Ovary (tissue), 9 donors: Measurements from ENCODE around the gene GOLGA6L26. TPM values are rescaled to one million over a fixed set of nuclear protein-coding genes. Genes with fewer than 3 reads are reported as not detected.
"Not testable (repeated sequence)": the region's sequence is repeated elsewhere in the genome, so short reads cannot be mapped to it uniquely, and the experiment has no call there.

Experiments used
- DNase-seq, 5 donors: peaks; one replicate each; pipeline ENCODE4 v3.0.0-alpha.2; 2019 to 2020
- H3K27ac ChIP-seq, 2 donors: fragments of 200-600 bp; one replicate each; pipeline versions ENCODE4 v1.5.1 to v1.8.0; 2019 to 2022
- H3K27me3 ChIP-seq: fragments of 200-600 bp; one replicate; pipeline ENCODE4 v1.8.0; 2022
- H3K36me3 ChIP-seq: fragments of 200-600 bp; sonication (generic); one replicate; pipeline ENCODE4 v1.5.1; 2019
- H3K4me1 ChIP-seq: one replicate; pipeline ENCODE4 v1.8.1; 2013; ENCODE audit warnings: mild to moderate bottlenecking, moderate library complexity; ENCODE audit not compliant: insufficient read depth
- H3K4me3 ChIP-seq: fragments of 200-600 bp; sonication (generic); one replicate; pipeline ENCODE4 v1.5.1; 2017
- H3K9me3 ChIP-seq, 2 donors: fragments of 200-600 bp in 1 of 2; sonication (generic) in 1 of 2; one replicate each; pipeline versions ENCODE4 v1.5.1 to v1.8.1; 2013 to 2019; ENCODE audit warnings: mild to moderate bottlenecking in 1 of 2, moderate library complexity in 1 of 2
- EP300 ChIP-seq: sonication (generic); formaldehyde crosslinking; IDR thresholded peaks from one replicate; pipeline ENCODE4 v1.6.1; 2017; ENCODE audit warnings: antibody characterized with exemption
- POLR2A ChIP-seq: fragments of 450-650 bp; IDR thresholded peaks from one replicate; pipeline ENCODE4 v1.6.1; 2017; ENCODE audit warnings: antibody characterized with exemption, mild to moderate bottlenecking, moderate library complexity
- WGBS, 3 donors: extraction: QIAGEN DNeasy Blood & Tissue Kit in 1 of 3; methylation state at CpG; one replicate each; pipeline versions ENCODE4 v1.1.5 to v1.1.7; 2013 to 2017; 5-methylcytosine and 5-hydroxymethylcytosine counted together
- intact Hi-C, 4 donors: fragments of 100-400 bp; cut with DNase I; formaldehyde crosslinking; loops; one replicate each; pipeline versions ENCODE4 v1.11.0 to v1.15.1; 2022 to 2023
- polyA plus RNA-seq, 2 donors: library from polyadenylated mRNA; stranded (reverse); fragments of 200-250 nt in 1 of 2; fragments of 350-450 nt in 1 of 2; fragmentation: Illumina TruSeq in 1 of 2; extraction: RNeasy Lipid Tissue Mini Kit (QIAGEN cat#74804) in 1 of 2; gene quantifications; one replicate each; pipeline ENCODE4 v1.2.3, GENCODE V29; 2013 to 2014
- total RNA-seq, 7 donors: library from RNA; depleted of rRNA in 2 of 7; stranded (reverse); fragments of >200 nt in 2 of 7; fragmentation: NEBNext Ultra II Directional in 3 of 7; extraction: Animal tissue kit (Norgen Biotek cat#: 25700) in 3 of 7; gene quantifications; one replicate each; pipeline versions ENCODE4 v1.1.0 to v1.2.4, GENCODE V29; 2016 to 2023
- TF ChIP-seq, protein P1 (sequence below), 3 donors: fragments of 450-650 bp in 2 of 3; fragments of 200-600 bp in 1 of 3; IDR thresholded peaks; one replicate each; pipeline versions ENCODE4 v1.5.1 to v1.8.0; 2016 to 2022; ENCODE audit warnings: antibody characterized with exemption in 3 of 3, mild to moderate bottlenecking in 1 of 3
- donor health status: DM: no; HTN: no; CAD: no; lungs with moderate emphysema.
- donor health status: DM: no; HTN: no; CAD: no.
- donor health status: Bipolar disorder and iron deficiency.
- donor health status: DM: yes; HTN: yes; CAD: no.
- donor health status: DM: no; HTN: no; CAD: no.
- donor health status: DM: yes; HTN: yes; CAD: no.

Gene GOLGA6L26
- total and polyA plus RNA-seq, 9 donors = not detected

DNA sequence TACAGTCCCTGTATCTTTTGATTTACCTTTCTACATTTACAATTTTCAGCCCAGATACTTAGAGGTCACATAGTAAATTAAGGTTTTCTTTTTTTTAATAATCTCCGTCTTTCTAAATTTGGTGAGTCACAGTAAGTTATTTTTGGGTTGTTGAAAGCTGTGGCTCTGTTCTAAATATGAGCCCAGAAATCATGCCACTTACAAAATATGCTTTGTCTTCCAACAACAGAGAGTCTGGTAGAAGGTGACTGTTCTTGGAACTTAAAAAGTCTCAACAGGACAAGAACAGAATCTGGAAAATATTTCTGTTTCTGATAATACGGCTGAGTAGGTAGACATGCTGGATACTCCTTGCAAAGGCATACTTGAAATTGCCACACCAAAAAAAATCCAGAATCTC is 36.6 kb upstream of the GOLGA6L26 start:
- WGBS, 3 donors = 31 to 48% (median 39%) methylated on average over 2 of the region's 2 CpGs
- Histone ChIP-seq H3K36me3 (no peaks in the 10 kb centered on the region), H3K4me1 (no peaks in the 10 kb centered on the region), H3K4me3 (no peak overlapping the region), H3K27ac (no peak overlapping the region), H3K9me3 (no peaks in the 10 kb centered on the region), H3K27me3 (no peaks in the 10 kb centered on the region)
- TF ChIP-seq EP300 (no peak), POLR2A (no peak)
- TF ChIP-seq, protein P1, sequence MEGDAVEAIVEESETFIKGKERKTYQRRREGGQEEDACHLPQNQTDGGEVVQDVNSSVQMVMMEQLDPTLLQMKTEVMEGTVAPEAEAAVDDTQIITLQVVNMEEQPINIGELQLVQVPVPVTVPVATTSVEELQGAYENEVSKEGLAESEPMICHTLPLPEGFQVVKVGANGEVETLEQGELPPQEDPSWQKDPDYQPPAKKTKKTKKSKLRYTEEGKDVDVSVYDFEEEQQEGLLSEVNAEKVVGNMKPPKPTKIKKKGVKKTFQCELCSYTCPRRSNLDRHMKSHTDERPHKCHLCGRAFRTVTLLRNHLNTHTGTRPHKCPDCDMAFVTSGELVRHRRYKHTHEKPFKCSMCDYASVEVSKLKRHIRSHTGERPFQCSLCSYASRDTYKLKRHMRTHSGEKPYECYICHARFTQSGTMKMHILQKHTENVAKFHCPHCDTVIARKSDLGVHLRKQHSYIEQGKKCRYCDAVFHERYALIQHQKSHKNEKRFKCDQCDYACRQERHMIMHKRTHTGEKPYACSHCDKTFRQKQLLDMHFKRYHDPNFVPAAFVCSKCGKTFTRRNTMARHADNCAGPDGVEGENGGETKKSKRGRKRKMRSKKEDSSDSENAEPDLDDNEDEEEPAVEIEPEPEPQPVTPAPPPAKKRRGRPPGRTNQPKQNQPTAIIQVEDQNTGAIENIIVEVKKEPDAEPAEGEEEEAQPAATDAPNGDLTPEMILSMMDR (IDR thresholded peaks at IDR 0.05) = no peak
- no peak for DNase-seq
- intact Hi-C loops = no loop called here

DNA sequence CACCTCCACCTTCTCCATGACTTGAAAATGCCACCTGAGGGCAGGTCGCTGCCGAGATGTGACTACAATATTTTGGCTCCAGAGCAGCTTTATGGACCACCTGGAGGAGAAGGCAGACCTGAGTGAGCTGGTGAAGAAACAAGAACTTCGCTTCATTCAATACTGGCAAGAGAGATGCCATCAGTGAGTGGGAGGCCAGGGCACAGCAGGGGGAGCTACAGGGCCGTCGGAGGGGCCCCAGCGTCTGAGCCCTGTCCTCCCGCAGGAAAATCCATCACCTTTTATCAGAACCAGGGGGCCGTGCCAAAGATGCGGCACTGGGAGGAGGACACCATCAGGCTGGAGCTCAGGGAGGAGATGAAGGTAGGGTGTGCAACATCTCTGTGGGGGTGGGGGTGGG is 30.3 kb upstream of the GOLGA6L26 start:
- DNase-seq, H3K27me3 ChIP-seq, H3K9me3 ChIP-seq, H3K36me3 ChIP-seq, intact Hi-C loops, H3K4me3 ChIP-seq, H3K27ac ChIP-seq, H3K4me1 ChIP-seq: not testable (repeated sequence)
- 46 to 56% (median 50%) methylated on average over 3 to 5 of the region's 9 CpGs for WGBS, 3 donors

DNA sequence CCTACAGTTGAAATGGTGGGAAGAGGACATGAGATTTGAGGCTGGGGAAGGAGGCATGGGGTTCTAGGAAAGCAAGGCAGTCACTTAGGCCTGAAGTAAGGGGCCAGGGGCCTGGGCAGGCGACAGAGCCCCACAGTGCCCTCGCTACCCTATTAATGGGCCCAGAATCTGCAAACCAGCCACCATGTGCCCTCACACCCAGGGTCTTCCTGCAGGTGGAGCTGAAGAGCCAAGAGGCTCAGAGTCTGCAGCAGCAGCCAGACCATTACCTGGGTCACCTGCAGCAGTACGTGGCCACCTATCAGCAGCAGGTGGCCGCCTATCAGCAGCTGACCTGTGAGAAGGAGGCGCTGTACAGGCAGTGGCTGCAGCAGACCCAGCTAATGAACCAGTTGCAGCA is 28.6 kb upstream of the GOLGA6L26 start:
- H3K36me3 ChIP-seq, H3K9me3 ChIP-seq, intact Hi-C loops, H3K27ac ChIP-seq, H3K4me1 ChIP-seq, DNase-seq, H3K27me3 ChIP-seq, H3K4me3 ChIP-seq: not testable (repeated sequence)
- 84% methylated on average over 2 of the region's 5 CpGs; no CpG with 5 or more reads in 2 of the 3 donors for WGBS, 3 donors

DNA sequence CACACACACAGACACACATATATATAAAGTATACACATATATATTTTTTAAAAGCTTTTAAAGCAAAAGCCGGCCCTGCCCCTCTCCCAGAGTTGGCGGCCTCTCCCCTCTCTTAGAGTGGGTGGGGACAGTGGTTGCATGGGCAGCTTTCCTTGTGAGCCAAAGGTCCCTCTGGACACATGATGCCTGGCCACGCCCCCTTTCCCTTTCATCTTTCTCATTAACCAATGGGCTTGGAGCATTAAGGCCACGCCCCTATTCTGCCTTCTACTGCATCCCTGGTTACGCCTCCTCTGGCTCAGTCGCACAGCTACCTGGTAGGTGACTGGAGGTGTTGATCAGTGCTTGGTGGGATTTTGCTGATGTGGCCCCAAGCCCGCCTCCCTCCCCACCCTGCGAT is 20.5 kb upstream of the GOLGA6L26 start, which contains the start of gene GOLGA8S:
GOLGA8S (plus strand) TSS at position 301 of the 400 bp plus-strand sequence; CDS start at position 363, 62 bp downstream.
- H3K9me3 ChIP-seq, H3K27me3 ChIP-seq, H3K27ac ChIP-seq, H3K36me3 ChIP-seq, DNase-seq, H3K4me1 ChIP-seq, H3K4me3 ChIP-seq, intact Hi-C loops: not testable (repeated sequence)
- WGBS, 3 donors = no CpG with 5 or more reads among the region's 8 CpGs

DNA sequence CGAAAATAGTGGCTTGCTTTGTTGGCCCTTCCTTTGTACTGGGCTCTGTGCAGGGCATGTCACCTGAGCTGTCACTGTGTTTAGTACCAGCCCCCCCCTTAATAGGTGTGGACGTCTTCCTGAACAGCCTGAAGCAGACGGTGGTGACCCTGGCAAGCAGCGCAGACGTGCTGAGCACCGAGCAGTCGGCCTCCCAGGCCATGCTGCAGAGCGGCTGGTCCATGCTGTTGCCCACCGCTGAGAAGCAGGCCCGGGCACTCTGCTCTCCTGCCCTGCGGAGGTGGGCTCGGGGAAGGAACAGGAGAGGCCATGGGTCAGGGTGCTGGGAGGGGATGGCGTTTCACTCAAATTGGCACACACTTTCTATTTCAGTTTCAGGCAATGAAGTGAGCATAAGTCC is 22.8 kb downstream of the GOLGA6L26 start:
- H3K27me3 ChIP-seq, intact Hi-C loops, DNase-seq, H3K9me3 ChIP-seq, H3K36me3 ChIP-seq, H3K4me1 ChIP-seq, H3K27ac ChIP-seq, H3K4me3 ChIP-seq: not testable (repeated sequence)
- WGBS, 3 donors = 83 to 89% (median 86%) methylated on average over 13 of the region's 13 CpGs

DNA sequence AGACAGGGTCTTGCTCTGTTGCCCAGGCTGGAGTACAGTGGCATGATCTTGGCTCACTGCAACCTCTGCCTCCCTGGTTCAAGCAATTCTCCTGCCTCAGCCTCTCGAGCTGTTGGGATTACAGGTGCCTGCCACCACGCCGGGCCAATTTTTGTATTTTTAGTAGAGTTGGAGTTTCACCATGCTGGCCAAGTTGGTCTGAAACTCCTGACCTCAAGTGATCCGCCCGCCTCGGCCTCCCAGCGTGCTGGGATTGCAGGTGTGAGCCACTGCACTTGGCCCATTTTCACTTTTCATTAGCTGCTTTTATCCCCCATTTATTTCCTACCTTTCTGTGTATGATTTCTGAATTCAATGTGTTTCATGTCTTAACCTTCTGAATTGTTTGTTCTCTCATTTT is 28.1 kb downstream of the GOLGA6L26 start:
- H3K27ac ChIP-seq, H3K9me3 ChIP-seq, H3K4me1 ChIP-seq, H3K36me3 ChIP-seq, H3K4me3 ChIP-seq, DNase-seq, intact Hi-C loops, H3K27me3 ChIP-seq: not testable (repeated sequence)
- WGBS, 3 donors = 90 to 98% (median 94%) methylated on average over 7 of the region's 7 CpGs

DNA sequence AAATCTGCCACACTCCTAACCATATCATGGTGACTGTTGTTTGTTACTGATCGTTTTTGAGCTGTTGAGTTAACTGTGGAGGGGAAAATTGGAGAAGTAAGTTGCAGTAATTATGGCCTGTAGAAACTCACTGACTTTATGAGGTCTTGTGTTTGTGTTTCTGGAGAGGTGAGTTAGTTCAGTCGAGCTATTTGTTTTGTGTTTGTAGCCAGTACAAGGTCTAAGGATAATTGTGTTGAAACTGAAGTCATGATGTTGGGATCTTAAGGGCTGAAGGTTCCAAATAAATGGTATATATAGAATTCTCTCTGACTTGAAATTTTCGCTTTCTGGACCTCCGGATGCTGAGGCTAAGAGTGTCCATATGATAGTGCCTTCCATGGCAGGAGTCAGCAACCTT is 29.2 kb downstream of the GOLGA6L26 start:
- H3K9me3 ChIP-seq, H3K4me3 ChIP-seq, H3K4me1 ChIP-seq, H3K36me3 ChIP-seq, H3K27me3 ChIP-seq, DNase-seq, H3K27ac ChIP-seq, intact Hi-C loops: not testable (repeated sequence)
- WGBS, 3 donors = 44 to 48% (median 47%) methylated on average over 4 of the region's 4 CpGs

DNA sequence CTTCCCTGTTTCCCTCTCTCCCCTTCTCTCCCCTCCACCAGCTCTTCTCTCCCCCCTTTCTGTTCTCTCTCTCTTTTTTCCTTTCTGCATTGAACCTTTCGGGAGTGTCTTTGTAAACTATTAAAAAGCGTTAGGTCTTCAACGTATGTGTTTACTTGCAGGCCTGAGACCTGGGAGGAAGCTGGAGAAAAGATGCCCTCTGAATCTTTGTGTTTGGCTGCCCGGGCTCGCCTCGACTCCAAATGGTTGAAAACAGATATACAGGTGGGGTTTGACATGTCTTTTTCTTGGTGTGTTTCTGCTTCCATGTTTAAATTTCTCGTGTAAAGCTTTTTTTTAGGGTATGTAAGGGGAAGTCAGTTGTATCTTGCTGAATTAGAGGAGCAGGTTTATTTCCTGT is 29.7 kb downstream of the GOLGA6L26 start:
- peak overlapping the region; percentile 33 for H3K4me3 ChIP-seq
- 0 to 2% (median 0%) methylated on average over 4 to 7 of the region's 7 CpGs for WGBS, 3 donors
- H3K27me3 ChIP-seq, H3K27ac ChIP-seq, H3K9me3 ChIP-seq, H3K36me3 ChIP-seq, intact Hi-C loops, DNase-seq, H3K4me1 ChIP-seq: not testable (repeated sequence)

DNA sequence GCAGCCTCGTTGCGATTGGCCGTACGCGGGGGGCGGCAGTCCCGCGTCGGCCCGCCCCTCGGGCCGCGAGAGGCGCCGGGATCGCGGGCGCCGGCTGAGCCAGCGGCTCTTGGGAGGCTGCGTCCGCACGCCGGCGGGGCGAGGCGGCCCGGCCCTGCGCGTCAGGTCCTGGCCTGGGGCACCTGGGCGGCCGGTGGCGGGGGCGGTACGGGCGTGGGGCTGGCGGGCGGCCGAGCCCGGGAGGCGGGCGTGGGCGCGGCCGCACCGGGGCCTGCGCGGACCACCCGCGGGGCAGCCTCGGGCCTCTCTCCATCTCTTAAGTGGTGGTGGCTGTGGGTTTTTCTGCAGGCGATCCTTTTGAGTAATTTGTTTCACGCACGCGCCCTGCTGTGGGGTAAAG is 30.3 kb downstream of the GOLGA6L26 start:
- H3K9me3 ChIP-seq, H3K4me1 ChIP-seq, H3K36me3 ChIP-seq, H3K27ac ChIP-seq, H3K27me3 ChIP-seq, intact Hi-C loops: not testable (repeated sequence)
- WGBS, 3 donors = 0 to 7% methylated on average over 25 to 35 of the region's 55 CpGs; no CpG with 5 or more reads in 1 of the 3 donors
- peak overlapping the region; percentile 33 for H3K4me3 ChIP-seq
- peak; percentile 22 to 71 (median 47) for DNase-seq

DNA sequence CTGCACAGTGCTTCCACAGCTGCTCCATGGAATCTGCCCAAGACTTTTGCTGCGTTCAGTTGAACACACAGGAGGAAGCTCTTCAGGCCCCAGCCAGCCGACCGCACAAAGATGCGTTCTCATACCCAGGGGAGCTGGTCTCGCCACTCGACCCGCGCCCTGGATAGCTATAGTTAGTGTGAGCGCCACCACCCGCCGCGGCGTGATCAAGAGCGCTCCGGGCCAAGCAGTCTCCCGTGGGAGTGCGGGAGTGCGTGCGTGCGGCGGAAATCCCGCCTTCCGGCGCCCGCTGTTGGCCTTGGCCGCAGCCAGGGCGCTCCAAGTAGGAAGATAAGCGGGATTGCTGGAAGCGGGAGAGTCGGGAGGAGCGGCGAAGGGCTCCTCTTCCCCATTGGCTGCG is 30.8 kb downstream of the GOLGA6L26 start:
- H3K4me3 ChIP-seq, H3K9me3 ChIP-seq, intact Hi-C loops, H3K4me1 ChIP-seq, H3K36me3 ChIP-seq, H3K27me3 ChIP-seq, DNase-seq, H3K27ac ChIP-seq: not testable (repeated sequence)
- no CpG with 5 or more reads among the region's 33 CpGs for WGBS, 3 donors
